Loucy (cell line): Measurements from ENCODE around the gene ISG20L2.

Experiments used
- EZH2phosphoT487 ChIP-seq: fragments of 200-600 bp; IDR thresholded peaks from 2 replicates; pipeline ENCODE4 v1.6.1; 2018; ENCODE audit warnings: antibody characterized with exemption, mild to moderate bottlenecking, moderate library complexity, borderline replicate concordance
- TF ChIP-seq, protein P1 (sequence below): fragments of 200-600 bp; sonication (generic); conservative IDR thresholded peaks from 2 replicates; pipeline ENCODE4 v1.5.1; 2014; ENCODE audit warnings: mild to moderate bottlenecking, antibody characterized with exemption, low read length

DNA sequence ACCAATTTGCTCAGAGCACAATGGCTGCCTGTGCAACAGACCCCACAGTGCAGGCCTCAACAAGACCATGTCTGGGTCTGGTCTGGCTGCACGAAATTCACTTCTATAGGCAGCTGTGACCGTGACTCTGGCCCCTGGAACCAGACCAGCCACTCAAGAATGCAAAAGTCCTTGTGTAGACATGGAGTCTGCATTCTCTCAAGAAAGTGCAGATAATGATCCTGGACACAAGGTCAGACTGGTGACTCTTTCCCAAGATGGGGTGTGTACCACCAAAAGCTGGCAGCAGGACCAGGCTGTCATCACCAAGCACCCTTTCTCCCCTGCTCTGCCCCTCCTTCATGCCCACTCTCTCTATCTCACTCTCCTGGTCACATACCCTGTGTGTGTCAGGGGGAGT, 7.4 kb downstream of the ISG20L2 start:
- TF ChIP-seq, protein P1, sequence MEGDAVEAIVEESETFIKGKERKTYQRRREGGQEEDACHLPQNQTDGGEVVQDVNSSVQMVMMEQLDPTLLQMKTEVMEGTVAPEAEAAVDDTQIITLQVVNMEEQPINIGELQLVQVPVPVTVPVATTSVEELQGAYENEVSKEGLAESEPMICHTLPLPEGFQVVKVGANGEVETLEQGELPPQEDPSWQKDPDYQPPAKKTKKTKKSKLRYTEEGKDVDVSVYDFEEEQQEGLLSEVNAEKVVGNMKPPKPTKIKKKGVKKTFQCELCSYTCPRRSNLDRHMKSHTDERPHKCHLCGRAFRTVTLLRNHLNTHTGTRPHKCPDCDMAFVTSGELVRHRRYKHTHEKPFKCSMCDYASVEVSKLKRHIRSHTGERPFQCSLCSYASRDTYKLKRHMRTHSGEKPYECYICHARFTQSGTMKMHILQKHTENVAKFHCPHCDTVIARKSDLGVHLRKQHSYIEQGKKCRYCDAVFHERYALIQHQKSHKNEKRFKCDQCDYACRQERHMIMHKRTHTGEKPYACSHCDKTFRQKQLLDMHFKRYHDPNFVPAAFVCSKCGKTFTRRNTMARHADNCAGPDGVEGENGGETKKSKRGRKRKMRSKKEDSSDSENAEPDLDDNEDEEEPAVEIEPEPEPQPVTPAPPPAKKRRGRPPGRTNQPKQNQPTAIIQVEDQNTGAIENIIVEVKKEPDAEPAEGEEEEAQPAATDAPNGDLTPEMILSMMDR, result no peak
- no peak for TF ChIP-seq EZH2phosphoT487
